GM18526 (cell line): ENCODE data around the gene DLEU7.

ENCODE experiments used
- POLR2A ChIP-seq: IDR thresholded peaks from 3 replicates; pipeline ENCODE4 v1.6.1; 2011; ENCODE audit not compliant: insufficient read length; ENCODE audit errors: extremely low read depth

The DLEU7 gene

GRCh38 chr13:50843257-50844083, at the start of gene DLEU7:
Gene DLEU7, minus strand, starts transcription at chr13:50843692. Its CDS starts 46 bp downstream, at chr13:50843646.
- no peak for TF ChIP-seq POLR2A

GRCh38 chr13:50892210-50892944, 48.9 kb upstream of the DLEU7 start:
- TF ChIP-seq POLR2A = peak; percentile 44

- no peak for TF ChIP-seq POLR2A
Measured at GRCh38 chr13:50891206-50891605, 47.7 kb upstream of the DLEU7 start.

- no peak for TF ChIP-seq POLR2A
Measured at GRCh38 chr13:50889317-50889716, 45.8 kb upstream of the DLEU7 start.

- no peak for TF ChIP-seq POLR2A
Measured at GRCh38 chr13:50888362-50888761, 44.9 kb upstream of the DLEU7 start.

GRCh38 chr13:50887151-50887550, 43.7 kb upstream of the DLEU7 start:
- no peak for TF ChIP-seq POLR2A

GRCh38 chr13:50884265-50884664, 40.8 kb upstream of the DLEU7 start:
- TF ChIP-seq POLR2A = no peak

GRCh38 chr13:50883728-50884127, 40.2 kb upstream of the DLEU7 start:
- no peak for TF ChIP-seq POLR2A

- no peak for TF ChIP-seq POLR2A
Measured at GRCh38 chr13:50882816-50883435, 39.4 kb upstream of the DLEU7 start.

GRCh38 chr13:50873991-50874390, 30.5 kb upstream of the DLEU7 start:
- TF ChIP-seq POLR2A = no peak

- no peak for TF ChIP-seq POLR2A
Measured at GRCh38 chr13:50873467-50873866, 30.0 kb upstream of the DLEU7 start.

- no peak for TF ChIP-seq POLR2A
Measured at GRCh38 chr13:50871405-50871804, 27.9 kb upstream of the DLEU7 start.

- no peak for TF ChIP-seq POLR2A
Measured at GRCh38 chr13:50867637-50867945, 24.1 kb upstream of the DLEU7 start.

GRCh38 chr13:50866817-50867636, 23.5 kb upstream of the DLEU7 start:
- TF ChIP-seq POLR2A = no peak

GRCh38 chr13:50864492-50864891, 21.0 kb upstream of the DLEU7 start:
- TF ChIP-seq POLR2A = no peak
